NB4 (cell line): ENCODE measurements around the gene APCDD1L.
"Not testable (repeated sequence)": the region's sequence is repeated elsewhere in the genome, so short reads cannot be mapped to it uniquely, and the experiment has no call there.

Source experiments
- DNase-seq: peaks from one replicate; pipeline ENCODE4 v3.0.0; 2010; ENCODE audit warnings: low read depth
- H3K4me3 ChIP-seq: one replicate; pipeline ENCODE4 v1.5.1; 2011; ENCODE audit warnings: mild to moderate bottlenecking, low read depth, low read length, moderate library complexity
- CTCF ChIP-seq: IDR thresholded peaks from one replicate; pipeline ENCODE4 v1.5.1; 2012; ENCODE audit warnings: low read depth, low read length
- MAX ChIP-seq: IDR thresholded peaks from 2 replicates; pipeline ENCODE4 v1.6.1; 2011; ENCODE audit warnings: low read depth, low read length
- MYC ChIP-seq: IDR thresholded peaks from 2 replicates; pipeline ENCODE4 v1.6.1; 2011; ENCODE audit warnings: low read depth, low read length
- POLR2A ChIP-seq: IDR thresholded peaks from 2 replicates; pipeline ENCODE4 v1.6.1; 2011; ENCODE audit warnings: mild to moderate bottlenecking; ENCODE audit not compliant: insufficient read length; ENCODE audit errors: extremely low read depth

Gene APCDD1L

GRCh38 chr20:58429303-58429702 lies 85.9 kb downstream of the APCDD1L start:
- TF ChIP-seq CTCF (no peak), MAX (no peak), POLR2A (no peak), MYC (no peak)
- H3K4me3 ChIP-seq, result no peak overlapping the region
- no peak for DNase-seq

GRCh38 chr20:58428364-58428763 lies 86.8 kb downstream of the APCDD1L start:
- no peak for DNase-seq
- no peak overlapping the region for H3K4me3 ChIP-seq
- TF ChIP-seq POLR2A, result no peak

- not testable (repeated sequence) for H3K4me3 ChIP-seq, DNase-seq
Measured at GRCh38 chr20:58427571-58427970, 87.6 kb downstream of the APCDD1L start.

- no peak for TF ChIP-seq CTCF
- TF ChIP-seq MYC, result no peak
- TF ChIP-seq POLR2A, result no peak
- no peak for TF ChIP-seq MAX
- DNase-seq, result no peak
- no peak overlapping the region for H3K4me3 ChIP-seq
Measured at GRCh38 chr20:58424218-58424969, 90.8 kb downstream of the APCDD1L start.

- H3K4me3 ChIP-seq, result no peak overlapping the region
- DNase-seq, result no peak
- TF ChIP-seq CTCF (no peak), POLR2A (no peak), MYC (no peak), MAX (no peak)
Measured at GRCh38 chr20:58421497-58421850, 93.7 kb downstream of the APCDD1L start.

GRCh38 chr20:58420798-58421496 lies 94.3 kb downstream of the APCDD1L start:
- no peak for TF ChIP-seq CTCF
- no peak for TF ChIP-seq MYC
- no peak for TF ChIP-seq MAX
- TF ChIP-seq POLR2A, result no peak
- DNase-seq, result no peak
- H3K4me3 ChIP-seq, result no peak overlapping the region
